A549 (cell line): ENCODE measurements around the gene TUBA4B. TPM values are rescaled to one million over a fixed set of nuclear protein-coding genes. Genes with fewer than 3 reads are reported as not detected.

Source experiments
- ATAC-seq, 2 experiments: fragments of 200-7000 bp in 1 of 2; fragments of >200 bp in 1 of 2; cut with Nextera tagmentation in 1 of 2; cut with Tn5 transposase in 1 of 2; 3 replicates each; pipeline versions ENCODE4 v1.8.0 to v1.9.1; 2018 to 2020; ENCODE audit warnings: mild to moderate bottlenecking in 1 of 2, moderate library complexity in 1 of 2
- CTCF ChIA-PET: fragments of 300-600 bp; sonication (Branson Sonifier 250); formaldehyde crosslinking; extraction: SDS; loops from one replicate; lab custom pipeline; 2021; ENCODE audit warnings: antibody characterized with exemption, inconsistent platforms; lab: Yijun Ruan, JAX
- POLR2A ChIA-PET: fragments of 350-600 bp; formaldehyde crosslinking; extraction: SDS; loops from one replicate; lab custom pipeline; 2021; ENCODE audit warnings: antibody characterized with exemption, inconsistent platforms; lab: Yijun Ruan, JAX
- DNase-seq, 2 experiments: peaks; one replicate each; pipeline versions ENCODE4 v3.0.0 to v3.0.0-alpha.2; 2011 to 2016; ENCODE audit warnings: low read depth in 1 of 2, low spot score in 1 of 2
- FAIRE-seq: peaks from 2 replicates; lab custom pipeline; 2011; peaks lifted over from hg19 to GRCh38; lab: Jason Lieb, UNC
- H3K27ac ChIP-seq, 2 experiments: fragments of >200 bp; sonication (Bioruptor Twin); formaldehyde crosslinking; 3 replicates each; pipeline ENCODE4 v1.5.1; 2016 to 2017
- H3K4me1 ChIP-seq: fragments of >200 bp; sonication (Bioruptor Twin); formaldehyde crosslinking; 3 replicates; pipeline ENCODE4 v1.6.1; 2016
- H3K4me2 ChIP-seq: fragments of >200 bp; sonication (Bioruptor Twin); formaldehyde crosslinking; 3 replicates; pipeline ENCODE4 v1.6.1; 2016
- H3K4me3 ChIP-seq: fragments of >200 bp; sonication (Bioruptor Twin); formaldehyde crosslinking; 3 replicates; pipeline ENCODE4 v1.5.1; 2016
- H3K9me3 ChIP-seq: fragments of >200 bp; sonication (Bioruptor Twin); formaldehyde crosslinking; 3 replicates; pipeline ENCODE4 v1.6.1; 2016
- BHLHE40 ChIP-seq: IDR thresholded peaks from 2 replicates; pipeline ENCODE4 v1.6.1; 2012; ENCODE audit warnings: low read depth, low read length, inconsistent platforms
- CBX8 ChIP-seq: fragments of 200-600 bp; sonication (generic); IDR thresholded peaks from 2 replicates; pipeline ENCODE4 v1.6.1; 2016
- CHD4 ChIP-seq: fragments of 200-600 bp; sonication (generic); IDR thresholded peaks from 2 replicates; pipeline ENCODE4 v1.6.1; 2016; ENCODE audit warnings: antibody characterized with exemption, mild to moderate bottlenecking, borderline replicate concordance
- E2F6 ChIP-seq: IDR thresholded peaks from 2 replicates; pipeline ENCODE4 v1.6.1; 2012; ENCODE audit warnings: low read depth, borderline replicate concordance
- EHF ChIP-seq: fragments of 250-450 bp; sonication (Bioruptor Pico); IDR thresholded peaks from 2 replicates; pipeline ENCODE4 v1.5.0; 2020; ENCODE audit warnings: mild to moderate bottlenecking
- EHMT2 ChIP-seq: fragments of 200-600 bp; sonication (generic); IDR thresholded peaks from 2 replicates; pipeline ENCODE4 v1.6.1; 2016; ENCODE audit warnings: antibody characterized with exemption, low read depth, mild to moderate bottlenecking, moderate library complexity
- FOSB ChIP-seq: fragments of 250-450 bp; sonication (Bioruptor Pico); IDR thresholded peaks from 2 replicates; pipeline ENCODE4 v1.5.0; 2020; ENCODE audit warnings: mild to moderate bottlenecking, moderate library complexity
- FOSL2 ChIP-seq, 2 experiments: fragments of 450-650 bp in 1 of 2; fragments of >200 bp in 1 of 2; sonication (Bioruptor Twin) in 1 of 2; formaldehyde crosslinking; IDR thresholded peaks; 2 replicates each; pipeline versions ENCODE4 v1.5.0 to v1.6.1; 2016 to 2020; ENCODE audit warnings: mild to moderate bottlenecking in 1 of 2, moderate library complexity in 1 of 2
- HEYL ChIP-seq: fragments of 250-450 bp; sonication (Bioruptor Pico); IDR thresholded peaks from 2 replicates; pipeline ENCODE4 v1.8.0; 2021; ENCODE audit warnings: mild to moderate bottlenecking, moderate library complexity
- HOXB5 ChIP-seq: fragments of 250-450 bp; sonication (Bioruptor Pico); IDR thresholded peaks from 2 replicates; pipeline ENCODE4 v1.5.0; 2020; ENCODE audit warnings: mild to moderate bottlenecking, moderate library complexity
- KDM5A ChIP-seq: fragments of 200-600 bp; sonication (generic); IDR thresholded peaks from 2 replicates; pipeline ENCODE4 v1.6.1; 2016; ENCODE audit warnings: antibody characterized with exemption, mild to moderate bottlenecking
- NPAS2 ChIP-seq: fragments of 250-450 bp; sonication (Bioruptor Pico); IDR thresholded peaks from 2 replicates; pipeline ENCODE4 v1.8.0; 2022; ENCODE audit warnings: mild to moderate bottlenecking, moderate library complexity, borderline replicate concordance
- RAD21 ChIP-seq, 2 experiments: fragments of >200 bp in 1 of 2; sonication (Bioruptor Twin) in 1 of 2; formaldehyde crosslinking in 1 of 2; IDR thresholded peaks in 1 of 2; conservative IDR thresholded peaks in 1 of 2; 2 replicates in 1 of 2; 3 replicates in 1 of 2; pipeline ENCODE4 v1.6.1; 2012 to 2018; ENCODE audit warnings: inconsistent platforms in 1 of 2
- RARB ChIP-seq: fragments of 250-450 bp; sonication (Bioruptor Pico); IDR thresholded peaks from 2 replicates; pipeline ENCODE4 v1.8.0; 2021; ENCODE audit warnings: mild to moderate bottlenecking, moderate library complexity
- RCOR1 ChIP-seq: fragments of 150-350 bp; IDR thresholded peaks from 2 replicates; pipeline ENCODE4 v1.6.1; 2014; ENCODE audit warnings: antibody characterized with exemption, low read length, low read depth
- REST ChIP-seq: fragments of 200-600 bp; sonication (generic); IDR thresholded peaks from 2 replicates; pipeline ENCODE4 v1.6.1; 2016; ENCODE audit warnings: antibody characterized with exemption, mild to moderate bottlenecking, moderate library complexity
- RNF2 ChIP-seq: fragments of 200-600 bp; sonication (generic); IDR thresholded peaks from 2 replicates; pipeline ENCODE4 v1.6.1; 2016; ENCODE audit warnings: low read depth, mild to moderate bottlenecking, antibody characterized with exemption, moderate library complexity, borderline replicate concordance
- SMC3 ChIP-seq: fragments of >200 bp; sonication (Bioruptor Twin); formaldehyde crosslinking; IDR thresholded peaks from 3 replicates; pipeline ENCODE4 v1.6.1; 2018; ENCODE audit warnings: inconsistent platforms
- SREBF2 ChIP-seq: fragments of 450-650 bp; IDR thresholded peaks from 2 replicates; pipeline ENCODE4 v1.6.1; 2014; ENCODE audit warnings: mild to moderate bottlenecking, moderate library complexity
- TP53 ChIP-seq: fragments of 250-450 bp; sonication (Bioruptor Pico); IDR thresholded peaks from 2 replicates; pipeline ENCODE4 v1.5.0; 2021; ENCODE audit warnings: mild to moderate bottlenecking, moderate library complexity
- ZFP36 ChIP-seq: fragments of 450-650 bp; IDR thresholded peaks from 2 replicates; pipeline ENCODE4 v1.6.1; 2014; ENCODE audit warnings: borderline replicate concordance; ENCODE audit not compliant: partially characterized antibody
- ZNF302 ChIP-seq: fragments of 250-450 bp; sonication (Bioruptor Pico); IDR thresholded peaks from 2 replicates; pipeline ENCODE4 v1.9.0; 2021; ENCODE audit warnings: inconsistent platforms, mild to moderate bottlenecking, moderate library complexity
- ZSCAN20 ChIP-seq: fragments of 250-450 bp; sonication (Bioruptor Pico); IDR thresholded peaks from 2 replicates; pipeline ENCODE4 v1.8.0; 2022; ENCODE audit warnings: mild to moderate bottlenecking, moderate library complexity
- WGBS: methylation state at CpG from one replicate; pipeline ENCODE4 v1.1.6; 2017; ENCODE audit errors: missing lambda C conversion rate; 5-methylcytosine and 5-hydroxymethylcytosine counted together
- polyA plus RNA-seq, 4 experiments: library from polyadenylated mRNA; depleted of rRNA in 3 of 4; stranded (reverse); fragments of >200 nt; fragmentation: RNase III in 1 of 4; extraction: RNeasy Plus Mini Kit Qiagen cat#74134 plus additional on column Dnase treatment in 1 of 4; gene quantifications; 2 replicates in 3 of 4; 3 replicates in 1 of 4; pipeline ENCODE4 v1.2.3, GENCODE V29; 2011 to 2017
- TF ChIP-seq, protein P1 (sequence below): fragments of 150-350 bp; IDR thresholded peaks from 2 replicates; pipeline ENCODE4 v1.6.1; 2014; ENCODE audit warnings: low read depth, mild to moderate bottlenecking, low read length
- TF ChIP-seq, protein P2 (sequence below): fragments of >200 bp; sonication (Bioruptor Twin); formaldehyde crosslinking; IDR thresholded peaks from 2 replicates; pipeline ENCODE4 v1.6.1; 2016

Gene TUBA4B
- polyA plus RNA-seq, 2 of the 4 experiments (the other 2 are of a cell fraction), result 0.71 to 0.94 TPM

DNA sequence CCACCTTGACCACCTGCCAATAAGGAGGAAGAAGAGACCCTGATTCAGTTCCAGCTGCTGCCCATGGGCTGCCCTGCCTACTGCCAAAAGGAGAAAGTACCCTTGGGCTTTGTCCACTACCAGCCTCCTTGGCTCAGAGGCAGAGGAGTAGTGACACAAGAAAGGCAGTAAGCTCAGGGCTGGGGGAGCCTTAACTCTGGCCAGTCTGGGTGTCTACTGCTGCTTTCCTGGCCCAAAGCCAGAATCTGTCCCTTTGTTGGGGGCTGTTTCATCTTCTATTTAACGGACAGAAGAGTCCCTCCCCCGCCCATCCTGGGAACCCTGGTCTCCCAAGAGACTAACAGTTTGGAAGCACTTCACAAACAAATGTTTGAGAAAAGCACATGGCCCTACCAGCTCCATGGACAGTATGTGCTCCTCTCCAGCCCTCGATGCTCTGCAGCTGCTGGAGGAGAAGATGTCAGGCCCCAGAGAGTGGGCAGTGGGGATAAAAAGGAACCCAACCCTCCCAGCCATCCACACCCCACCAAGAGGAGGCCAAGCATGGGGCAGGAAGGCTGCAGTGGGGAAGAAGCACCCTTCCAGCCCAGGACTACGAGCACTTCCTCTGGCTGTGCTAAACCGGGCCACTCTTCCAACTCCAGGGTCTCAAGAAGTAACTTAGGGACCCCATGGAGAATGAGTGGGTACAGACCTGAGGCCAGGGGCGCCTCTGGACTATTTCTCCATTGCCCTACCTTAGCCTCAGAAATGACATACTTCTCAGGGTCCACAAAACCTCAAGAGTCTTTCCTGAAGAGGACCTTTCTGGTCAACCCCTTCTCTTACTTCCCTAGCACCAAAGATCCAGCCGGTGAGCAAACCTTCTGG, 24.8 kb upstream of the TUBA4B start:
- Histone ChIP-seq H3K4me1 (peaks cover 19% of the 10 kb centered on the region), H3K27ac (peak overlapping the region; percentile 82 to 95), H3K4me2 (peak overlapping the region; percentile 98), H3K4me3 (peak overlapping the region; percentile 85), H3K9me3 (no peaks in the 10 kb centered on the region)
- FAIRE-seq (no peak), DNase-seq (no peak), ATAC-seq (no peak)
- ChIA-PET POLR2A (interaction anchor here (0.7 to 2.6 kb wide), 10 partner anchors 9 to 169 kb away, joined by 3 to 19 read pairs (median 6); partner anchors contain the start of genes DNAJB2, GLB1L, STK16 and TUBA4B), CTCF (interaction anchor here (0.8 to 9.4 kb wide), 9 partner anchors 7 to 64 kb away, joined by 3 to 86 read pairs (median 4); partner anchors contain the start of gene CNPPD1)
- TF ChIP-seq ZFP36 (no peak), RCOR1 (no peak), SMC3 (no peak), SREBF2 (no peak), CBX8 (no peak), HEYL (CRISPR knock-in tag) (no peak), EHMT2 (no peak), NPAS2 (no peak), EHF (CRISPR knock-in tag) (no peak)
- WGBS, result 61% methylated on average over 7 of the region's 7 CpGs

DNA sequence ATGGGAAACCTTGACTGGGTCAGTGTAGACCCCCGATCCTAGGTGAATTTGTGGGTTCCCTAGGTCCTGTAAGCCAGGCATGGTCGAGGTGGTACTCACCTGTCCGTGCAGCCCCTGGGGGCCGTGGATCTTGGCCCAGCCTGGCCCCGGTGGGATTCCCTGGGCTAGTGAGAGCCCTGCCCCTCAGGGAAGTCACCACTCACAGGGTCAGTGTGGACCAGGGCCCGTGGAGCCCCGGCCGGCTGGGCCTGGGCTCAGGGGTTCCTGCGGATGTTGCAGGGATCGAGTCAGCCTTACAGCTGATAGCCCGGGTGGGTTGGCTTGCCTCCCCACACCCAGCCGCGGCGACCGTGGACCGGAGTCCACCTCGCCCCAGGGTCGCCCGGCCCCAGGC, 24.1 kb upstream of the TUBA4B start:
- Histone ChIP-seq H3K4me3 (peak overlapping the region; percentile 85), H3K4me1 (peaks cover 19% of the 10 kb centered on the region), H3K4me2 (peak overlapping the region; percentile 98), H3K27ac (peak overlapping the region; percentile 82 to 95), H3K9me3 (no peaks in the 10 kb centered on the region)
- FAIRE-seq (no peak), DNase-seq (no peak), ATAC-seq (peak; percentile 36 to 48)
- CTCF ChIA-PET, result interaction anchor here (1.1 to 9.4 kb wide), 10 partner anchors 8 to 75 kb away, joined by 3 to 86 read pairs (median 6); partner anchors contain the start of gene TUBA4A
- WGBS, result 2% methylated on average over 10 of the region's 19 CpGs
- TF ChIP-seq CHD4 (no peak), FOSL2 (IDR thresholded peaks at IDR 0.05) (no peak), FOSL2 (CRISPR knock-in tag; IDR thresholded peaks at IDR 0.05) (peak; percentile 2; the same call in 1 of the 2 replicates), E2F6 (no peak), FOSB (CRISPR knock-in tag) (no peak), SREBF2 (no peak), BHLHE40 (no peak), KDM5A (no peak)
- POLR2A ChIA-PET, result interaction anchor here (0.7 to 2.6 kb wide), 12 partner anchors 9 to 170 kb away, joined by 3 to 19 read pairs (median 6); partner anchors contain the start of genes DNAJB2, GLB1L, STK16 and TUBA4A

- POLR2A ChIA-PET, result interaction anchor here (0.7 to 2.6 kb wide), 14 partner anchors 8 to 171 kb away, joined by 3 to 19 read pairs (median 5); partner anchors contain the start of genes DNAJB2, GLB1L, STK16 and TUBA4A
- DNase-seq (peak; percentile 97 to 99), ATAC-seq (peak; percentile 96 to 99), FAIRE-seq (no peak)
- CTCF ChIA-PET, result interaction anchor here (0.8 to 9.4 kb wide), 14 partner anchors 9 to 137 kb away, joined by 3 to 86 read pairs (median 4); partner anchors contain the start of genes DNAJB2 and TUBA4A
- under 1% methylated on average over 29 of the region's 80 CpGs for WGBS
- Histone ChIP-seq H3K9me3 (no peaks in the 10 kb centered on the region), H3K27ac (peak within 1 kb of the TSS; percentile 82 to 95), H3K4me3 (peak within 1 kb of the TSS; percentile 85), H3K4me2 (peak within 1 kb of the TSS; percentile 98), H3K4me1 (peaks cover 19% of the 10 kb centered on the region)
- TF ChIP-seq, protein P1, sequence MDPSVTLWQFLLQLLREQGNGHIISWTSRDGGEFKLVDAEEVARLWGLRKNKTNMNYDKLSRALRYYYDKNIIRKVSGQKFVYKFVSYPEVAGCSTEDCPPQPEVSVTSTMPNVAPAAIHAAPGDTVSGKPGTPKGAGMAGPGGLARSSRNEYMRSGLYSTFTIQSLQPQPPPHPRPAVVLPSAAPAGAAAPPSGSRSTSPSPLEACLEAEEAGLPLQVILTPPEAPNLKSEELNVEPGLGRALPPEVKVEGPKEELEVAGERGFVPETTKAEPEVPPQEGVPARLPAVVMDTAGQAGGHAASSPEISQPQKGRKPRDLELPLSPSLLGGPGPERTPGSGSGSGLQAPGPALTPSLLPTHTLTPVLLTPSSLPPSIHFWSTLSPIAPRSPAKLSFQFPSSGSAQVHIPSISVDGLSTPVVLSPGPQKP, result no peak
- TF ChIP-seq RARB (CRISPR knock-in tag) (no peak), HOXB5 (CRISPR knock-in tag) (peak; percentile 78; the same call in 1 of the 2 replicates), SMC3 (no peak; the same call in 2 of the 3 replicates), RNF2 (no peak), TP53 (no peak), ZNF302 (no peak), REST (no peak), RAD21 (conservative IDR thresholded peaks at IDR 0.05 in 1 of 2, IDR thresholded peaks at IDR 0.05 in 1 of 2) (no peak; a peak in 1 of 5 replicates), ZSCAN20 (CRISPR knock-in tag) (no peak; the same call in 1 of the 2 replicates)
- TF ChIP-seq, protein P2, sequence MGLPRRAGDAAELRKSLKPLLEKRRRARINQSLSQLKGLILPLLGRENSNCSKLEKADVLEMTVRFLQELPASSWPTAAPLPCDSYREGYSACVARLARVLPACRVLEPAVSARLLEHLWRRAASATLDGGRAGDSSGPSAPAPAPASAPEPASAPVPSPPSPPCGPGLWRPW, result no peak
Observed at GRCh38 chr2:219229305-219230058, 23.6 kb upstream of the TUBA4B start, which contains the start of the genes ANKZF1 and ATG9A. TSS of gene ANKZF1 (plus strand) at chr2:219229806. CDS start at chr2:219230258, 452 bp downstream. TSS of gene ATG9A (minus strand) at chr2:219229636. CDS start at chr2:219228024, 1,612 bp downstream.
